Epithelial cell of proximal tubule (primary cell): ENCODE results near the gene ITPR2. TPM values are rescaled to one million over a fixed set of nuclear protein-coding genes. Genes with fewer than 3 reads are reported as not detected.

Experiments used
- DNase-seq: peaks from one replicate; pipeline ENCODE4 v3.0.0-alpha.2; 2011; ENCODE audit warnings: low read depth
- H3K4me3 ChIP-seq: 2 replicates; pipeline ENCODE4 v1.5.1; 2011; ENCODE audit warnings: low read depth, mild to moderate bottlenecking, low read length
- CTCF ChIP-seq: conservative IDR thresholded peaks from 2 replicates; pipeline ENCODE4 v1.5.1; 2012; ENCODE audit warnings: low read depth, mild to moderate bottlenecking, low read length
- total RNA-seq: library from RNA; depleted of rRNA; stranded (reverse); fragments of >200 nt; gene quantifications from 2 replicates; pipeline ENCODE4 v1.2.3, GENCODE V29; 2015

Gene ITPR2
- total RNA-seq, 1 donor from 2014 or later, result 13.5 TPM

- DNase-seq, result no peak
- H3K4me3 ChIP-seq, result no peak overlapping the region
- no peak for TF ChIP-seq CTCF
Measured at GRCh38 chr12:26809611-26810285, 23.2 kb downstream of the ITPR2 start.

- H3K4me3 ChIP-seq, result no peak overlapping the region
- no peak for TF ChIP-seq CTCF
- no peak for DNase-seq
Measured at GRCh38 chr12:26808766-26809476, 24.1 kb downstream of the ITPR2 start.

DNA sequence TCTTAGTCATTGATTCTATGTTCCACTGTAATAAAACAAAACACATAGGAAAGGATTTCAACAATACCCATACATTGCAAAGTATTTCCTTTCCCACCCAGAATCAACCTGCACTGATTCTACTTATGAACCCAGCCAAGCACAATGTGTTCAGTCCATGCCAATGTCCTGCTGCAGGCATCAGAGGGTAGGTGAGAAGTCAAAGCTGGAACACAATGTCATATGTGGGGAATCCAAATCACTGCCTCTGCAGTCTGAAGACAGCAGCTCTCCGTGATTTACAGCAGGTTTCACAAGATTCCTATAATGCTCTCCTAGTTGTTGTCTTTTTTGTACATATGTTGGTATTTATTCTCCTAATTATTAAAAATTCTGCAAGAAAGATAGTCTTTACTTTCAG, 25.7 kb downstream of the ITPR2 start:
- H3K4me3 ChIP-seq, result no peak overlapping the region
- no peak for DNase-seq
- no peak for TF ChIP-seq CTCF

- H3K4me3 ChIP-seq, result no peak overlapping the region
- no peak for DNase-seq
- TF ChIP-seq CTCF, result no peak
Measured at GRCh38 chr12:26806556-26806955, 26.4 kb downstream of the ITPR2 start.

DNA sequence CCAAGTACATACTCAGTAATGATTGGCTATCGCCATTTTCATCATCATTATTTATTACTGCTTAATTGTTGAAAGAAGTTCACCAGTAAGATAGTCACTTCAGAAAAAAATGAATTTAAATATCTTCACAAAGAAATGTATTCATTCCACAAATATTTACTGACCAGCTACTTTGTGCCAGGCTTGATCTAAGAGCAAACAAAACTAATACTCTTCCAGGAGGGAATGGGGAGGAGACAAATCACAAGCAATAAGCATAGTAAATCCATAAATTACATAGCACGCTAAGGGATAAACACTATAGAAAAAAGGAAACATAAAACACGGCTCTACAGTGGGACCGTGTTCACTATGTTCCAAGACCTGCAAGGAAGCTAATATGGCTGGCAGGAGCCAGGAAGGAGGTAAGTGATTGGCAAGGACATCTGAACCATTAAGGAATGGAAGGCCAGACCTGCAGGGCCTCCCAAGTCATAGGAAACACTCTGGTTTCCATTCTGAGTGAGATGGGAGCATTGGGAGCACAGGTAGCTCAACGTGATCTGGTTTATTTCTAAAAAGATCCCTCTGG, 27.5 kb downstream of the ITPR2 start:
- DNase-seq, result no peak
- H3K4me3 ChIP-seq, result no peak overlapping the region
- TF ChIP-seq CTCF, result no peak

- no peak for DNase-seq
- no peak for TF ChIP-seq CTCF
- no peak overlapping the region for H3K4me3 ChIP-seq
Measured at GRCh38 chr12:26803552-26803951, 29.4 kb downstream of the ITPR2 start.

- TF ChIP-seq CTCF, result no peak
- DNase-seq, result no peak
- no peak overlapping the region for H3K4me3 ChIP-seq
Measured at GRCh38 chr12:26801486-26801885, 31.5 kb downstream of the ITPR2 start.
